Measurements from ENCODE around the gene AMACR. TPM values are rescaled to one million over a fixed set of nuclear protein-coding genes. Genes with fewer than 3 reads are reported as not detected.

Gene AMACR
- total and polyA plus RNA-seq, 2 of the 13 experiments (the other 11 are each of a cell fraction or from before 2014, with no cell fraction given), result 8.9 to 19.7 TPM

DNA sequence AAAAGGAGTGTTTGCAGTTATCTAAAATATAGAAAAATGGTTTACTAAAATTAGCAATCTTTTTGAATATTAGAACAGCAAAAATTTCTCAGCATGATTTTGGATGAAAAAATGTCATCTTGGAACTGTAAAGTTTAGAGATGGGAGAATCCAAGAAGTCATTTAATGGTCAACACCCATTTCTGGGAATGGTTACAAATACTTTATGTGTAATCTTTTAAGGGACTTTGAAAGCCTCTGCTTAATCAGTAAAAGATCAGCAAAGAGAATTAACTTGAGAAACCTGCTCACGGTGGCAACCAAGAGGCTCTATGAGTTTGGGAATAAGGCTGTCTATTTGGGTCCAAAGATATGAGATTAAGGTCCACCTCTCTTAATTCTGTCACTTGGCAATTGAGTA, 22.2 kb upstream of the AMACR start:
- ChIA-PET CTCF (ENCODE audit: low intra/inter-chr PET ratio, low total read pairs) (no interaction called here), POLR2A (no interaction called here)
- ATAC-seq, result no peak
- Histone ChIP-seq H3K4me1 (ENCODE audit: insufficient read depth, low read length) (peaks cover 32% of the 10 kb centered on the region), H3K79me2 (ENCODE audit: insufficient read depth, low read length) (no peaks in the 10 kb centered on the region), H4K20me1 (ENCODE audit: insufficient read depth, low read length) (no peaks in the 10 kb centered on the region), H3K9ac (ENCODE audit: insufficient read depth, low read depth, low read length) (no peak overlapping the region), H3K9me3 (ENCODE audit: low read length) (no peaks in the 10 kb centered on the region), H3K27me3 (ENCODE audit: control insufficient read depth in 1 of 2, insufficient read depth in 2 of 2, low read length in 2 of 2) (no peaks in the 10 kb centered on the region), H3K36me3 (replicated peaks in 1 of 2; ENCODE audit: control insufficient read depth in 1 of 2, insufficient read depth in 2 of 2, low read length in 2 of 2) (peaks cover 3 to 10% of the 10 kb centered on the region in 2 experiments; a peak in 3 of 5 replicates), H3K4me3 (replicated peaks in 1 of 3; ENCODE audit: insufficient read depth in 1 of 3, low read depth in 2 of 3, low read length in 3 of 3) (no peak overlapping the region), H3K4me2 (ENCODE audit: low read depth, low read length) (no peak overlapping the region), H2AFZ (ENCODE audit: low read length) (no peak overlapping the region), H3K27ac (ENCODE audit: extremely low read length, insufficient read depth, low read length) (no peak overlapping the region)
- no peak for TF ChIP-seq SOX13 (IDR thresholded peaks at IDR 0.05)
- no peak for TF ChIP-seq SOX13 (CRISPR knock-in tag; conservative IDR thresholded peaks at IDR 0.05 in 1 of 2, IDR thresholded peaks at IDR 0.05 in 1 of 2)
- TF ChIP-seq SATB2 (CRISPR knock-in tag; IDR thresholded peaks at IDR 0.05), result no peak
- no peak for TF ChIP-seq ELF1 (CRISPR knock-in tag; IDR thresholded peaks at IDR 0.05)
- no peak for TF ChIP-seq TOE1 (CRISPR knock-in tag; IDR thresholded peaks at IDR 0.05)
- TF ChIP-seq, protein P1, sequence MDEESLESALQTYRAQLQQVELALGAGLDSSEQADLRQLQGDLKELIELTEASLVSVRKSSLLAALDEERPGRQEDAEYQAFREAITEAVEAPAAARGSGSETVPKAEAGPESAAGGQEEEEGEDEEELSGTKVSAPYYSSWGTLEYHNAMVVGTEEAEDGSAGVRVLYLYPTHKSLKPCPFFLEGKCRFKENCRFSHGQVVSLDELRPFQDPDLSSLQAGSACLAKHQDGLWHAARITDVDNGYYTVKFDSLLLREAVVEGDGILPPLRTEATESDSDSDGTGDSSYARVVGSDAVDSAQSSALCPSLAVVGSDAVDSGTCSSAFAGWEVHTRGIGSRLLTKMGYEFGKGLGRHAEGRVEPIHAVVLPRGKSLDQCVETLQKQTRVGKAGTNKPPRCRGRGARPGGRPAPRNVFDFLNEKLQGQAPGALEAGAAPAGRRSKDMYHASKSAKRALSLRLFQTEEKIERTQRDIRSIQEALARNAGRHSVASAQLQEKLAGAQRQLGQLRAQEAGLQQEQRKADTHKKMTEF (CRISPR knock-in tag; IDR thresholded peaks at IDR 0.05), result no peak
- TF ChIP-seq HDAC1 (CRISPR knock-in tag; IDR thresholded peaks at IDR 0.05), result no peak
- TF ChIP-seq, protein P2, sequence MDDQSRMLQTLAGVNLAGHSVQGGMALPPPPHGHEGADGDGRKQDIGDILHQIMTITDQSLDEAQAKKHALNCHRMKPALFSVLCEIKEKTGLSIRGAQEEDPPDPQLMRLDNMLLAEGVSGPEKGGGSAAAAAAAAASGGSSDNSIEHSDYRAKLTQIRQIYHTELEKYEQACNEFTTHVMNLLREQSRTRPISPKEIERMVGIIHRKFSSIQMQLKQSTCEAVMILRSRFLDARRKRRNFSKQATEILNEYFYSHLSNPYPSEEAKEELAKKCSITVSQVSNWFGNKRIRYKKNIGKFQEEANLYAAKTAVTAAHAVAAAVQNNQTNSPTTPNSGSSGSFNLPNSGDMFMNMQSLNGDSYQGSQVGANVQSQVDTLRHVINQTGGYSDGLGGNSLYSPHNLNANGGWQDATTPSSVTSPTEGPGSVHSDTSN (CRISPR knock-in tag; IDR thresholded peaks at IDR 0.05; ENCODE audit: borderline replicate concordance), result no peak
- TF ChIP-seq, protein P3, sequence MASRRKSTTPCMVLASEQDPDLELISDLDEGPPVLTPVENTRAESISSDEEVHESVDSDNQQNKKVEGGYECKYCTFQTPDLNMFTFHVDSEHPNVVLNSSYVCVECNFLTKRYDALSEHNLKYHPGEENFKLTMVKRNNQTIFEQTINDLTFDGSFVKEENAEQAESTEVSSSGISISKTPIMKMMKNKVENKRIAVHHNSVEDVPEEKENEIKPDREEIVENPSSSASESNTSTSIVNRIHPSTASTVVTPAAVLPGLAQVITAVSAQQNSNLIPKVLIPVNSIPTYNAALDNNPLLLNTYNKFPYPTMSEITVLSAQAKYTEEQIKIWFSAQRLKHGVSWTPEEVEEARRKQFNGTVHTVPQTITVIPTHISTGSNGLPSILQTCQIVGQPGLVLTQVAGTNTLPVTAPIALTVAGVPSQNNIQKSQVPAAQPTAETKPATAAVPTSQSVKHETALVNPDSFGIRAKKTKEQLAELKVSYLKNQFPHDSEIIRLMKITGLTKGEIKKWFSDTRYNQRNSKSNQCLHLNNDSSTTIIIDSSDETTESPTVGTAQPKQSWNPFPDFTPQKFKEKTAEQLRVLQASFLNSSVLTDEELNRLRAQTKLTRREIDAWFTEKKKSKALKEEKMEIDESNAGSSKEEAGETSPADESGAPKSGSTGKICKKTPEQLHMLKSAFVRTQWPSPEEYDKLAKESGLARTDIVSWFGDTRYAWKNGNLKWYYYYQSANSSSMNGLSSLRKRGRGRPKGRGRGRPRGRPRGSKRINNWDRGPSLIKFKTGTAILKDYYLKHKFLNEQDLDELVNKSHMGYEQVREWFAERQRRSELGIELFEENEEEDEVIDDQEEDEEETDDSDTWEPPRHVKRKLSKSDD (CRISPR knock-in tag; IDR thresholded peaks at IDR 0.05; ENCODE audit: low read depth), result no peak
- TF ChIP-seq, protein P4, sequence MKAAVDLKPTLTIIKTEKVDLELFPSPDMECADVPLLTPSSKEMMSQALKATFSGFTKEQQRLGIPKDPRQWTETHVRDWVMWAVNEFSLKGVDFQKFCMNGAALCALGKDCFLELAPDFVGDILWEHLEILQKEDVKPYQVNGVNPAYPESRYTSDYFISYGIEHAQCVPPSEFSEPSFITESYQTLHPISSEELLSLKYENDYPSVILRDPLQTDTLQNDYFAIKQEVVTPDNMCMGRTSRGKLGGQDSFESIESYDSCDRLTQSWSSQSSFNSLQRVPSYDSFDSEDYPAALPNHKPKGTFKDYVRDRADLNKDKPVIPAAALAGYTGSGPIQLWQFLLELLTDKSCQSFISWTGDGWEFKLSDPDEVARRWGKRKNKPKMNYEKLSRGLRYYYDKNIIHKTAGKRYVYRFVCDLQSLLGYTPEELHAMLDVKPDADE (CRISPR knock-in tag; IDR thresholded peaks at IDR 0.05), result no peak
- FAIRE-seq, result no peak
- in situ Hi-C loops (cut with HindIII; ENCODE audit: extremely low pct_ligation_motif_present, low pct_unique_long_range_greater_than_20kb), result no loop called here
- no TSS peak for BruUV-seq (replicated peaks)
- DNase-seq (ENCODE audit: low spot score), result no peak
- 33% methylated on average over 1 of the region's 1 CpG for WGBS (ENCODE audit: low lambda C conversion rate)
- intact Hi-C loops (cut with micrococcal nuclease; ENCODE audit: unreplicated experiment), result no loop called here
